ENCODE measurements around the gene CYP27C1.
A peak's percentile ranks its signal among the peaks of the same experiment; 100 is the strongest.

Gene CYP27C1, protein sequence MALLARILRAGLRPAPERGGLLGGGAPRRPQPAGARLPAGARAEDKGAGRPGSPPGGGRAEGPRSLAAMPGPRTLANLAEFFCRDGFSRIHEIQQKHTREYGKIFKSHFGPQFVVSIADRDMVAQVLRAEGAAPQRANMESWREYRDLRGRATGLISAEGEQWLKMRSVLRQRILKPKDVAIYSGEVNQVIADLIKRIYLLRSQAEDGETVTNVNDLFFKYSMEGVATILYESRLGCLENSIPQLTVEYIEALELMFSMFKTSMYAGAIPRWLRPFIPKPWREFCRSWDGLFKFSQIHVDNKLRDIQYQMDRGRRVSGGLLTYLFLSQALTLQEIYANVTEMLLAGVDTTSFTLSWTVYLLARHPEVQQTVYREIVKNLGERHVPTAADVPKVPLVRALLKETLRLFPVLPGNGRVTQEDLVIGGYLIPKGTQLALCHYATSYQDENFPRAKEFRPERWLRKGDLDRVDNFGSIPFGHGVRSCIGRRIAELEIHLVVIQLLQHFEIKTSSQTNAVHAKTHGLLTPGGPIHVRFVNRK

DNA sequence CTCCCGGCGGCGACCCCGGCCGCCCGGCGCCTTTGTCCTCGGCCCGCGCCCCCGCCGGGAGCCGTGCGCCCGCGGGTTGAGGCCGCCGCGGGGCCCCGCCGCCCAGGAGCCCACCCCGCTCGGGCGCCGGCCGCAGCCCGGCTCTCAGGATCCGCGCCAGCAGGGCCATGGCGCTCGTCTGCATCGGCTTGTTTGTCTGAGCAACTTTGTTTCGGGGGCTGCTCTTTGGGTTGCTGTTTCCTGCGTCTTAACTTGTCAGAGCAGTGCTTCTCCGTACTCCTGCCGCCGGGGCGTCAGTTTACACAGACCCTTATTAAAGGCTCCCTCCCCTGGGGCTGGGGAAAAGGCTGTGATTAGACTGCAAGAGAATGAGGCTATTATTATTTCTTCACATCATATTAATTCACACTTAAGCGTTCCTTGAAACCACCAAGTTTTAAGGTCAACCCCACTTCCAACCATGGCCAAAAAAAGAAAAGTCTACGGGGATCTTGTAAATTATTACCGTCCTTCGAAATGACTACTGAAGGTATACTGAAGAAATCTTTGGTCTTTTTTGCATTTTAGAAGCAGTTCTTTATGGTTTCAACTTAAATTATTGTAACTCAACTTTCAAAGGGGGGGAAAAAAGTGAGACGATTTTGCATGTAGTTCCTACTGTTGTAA lies at the start of gene CYP27C1:
CYP27C1 (minus strand) TSS at position 198 of the 666 bp plus-strand sequence; CDS start at position 169, 29 bp downstream.
- H3K4me3 ChIP-seq (ENCODE audit: low read length), result peak within 1 kb of the TSS; percentile 48
- no peak for DNase-seq (ENCODE audit: low read depth)
- TF ChIP-seq, protein P1, sequence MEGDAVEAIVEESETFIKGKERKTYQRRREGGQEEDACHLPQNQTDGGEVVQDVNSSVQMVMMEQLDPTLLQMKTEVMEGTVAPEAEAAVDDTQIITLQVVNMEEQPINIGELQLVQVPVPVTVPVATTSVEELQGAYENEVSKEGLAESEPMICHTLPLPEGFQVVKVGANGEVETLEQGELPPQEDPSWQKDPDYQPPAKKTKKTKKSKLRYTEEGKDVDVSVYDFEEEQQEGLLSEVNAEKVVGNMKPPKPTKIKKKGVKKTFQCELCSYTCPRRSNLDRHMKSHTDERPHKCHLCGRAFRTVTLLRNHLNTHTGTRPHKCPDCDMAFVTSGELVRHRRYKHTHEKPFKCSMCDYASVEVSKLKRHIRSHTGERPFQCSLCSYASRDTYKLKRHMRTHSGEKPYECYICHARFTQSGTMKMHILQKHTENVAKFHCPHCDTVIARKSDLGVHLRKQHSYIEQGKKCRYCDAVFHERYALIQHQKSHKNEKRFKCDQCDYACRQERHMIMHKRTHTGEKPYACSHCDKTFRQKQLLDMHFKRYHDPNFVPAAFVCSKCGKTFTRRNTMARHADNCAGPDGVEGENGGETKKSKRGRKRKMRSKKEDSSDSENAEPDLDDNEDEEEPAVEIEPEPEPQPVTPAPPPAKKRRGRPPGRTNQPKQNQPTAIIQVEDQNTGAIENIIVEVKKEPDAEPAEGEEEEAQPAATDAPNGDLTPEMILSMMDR (conservative IDR thresholded peaks at IDR 0.05; ENCODE audit: low read length), result no peak

DNA sequence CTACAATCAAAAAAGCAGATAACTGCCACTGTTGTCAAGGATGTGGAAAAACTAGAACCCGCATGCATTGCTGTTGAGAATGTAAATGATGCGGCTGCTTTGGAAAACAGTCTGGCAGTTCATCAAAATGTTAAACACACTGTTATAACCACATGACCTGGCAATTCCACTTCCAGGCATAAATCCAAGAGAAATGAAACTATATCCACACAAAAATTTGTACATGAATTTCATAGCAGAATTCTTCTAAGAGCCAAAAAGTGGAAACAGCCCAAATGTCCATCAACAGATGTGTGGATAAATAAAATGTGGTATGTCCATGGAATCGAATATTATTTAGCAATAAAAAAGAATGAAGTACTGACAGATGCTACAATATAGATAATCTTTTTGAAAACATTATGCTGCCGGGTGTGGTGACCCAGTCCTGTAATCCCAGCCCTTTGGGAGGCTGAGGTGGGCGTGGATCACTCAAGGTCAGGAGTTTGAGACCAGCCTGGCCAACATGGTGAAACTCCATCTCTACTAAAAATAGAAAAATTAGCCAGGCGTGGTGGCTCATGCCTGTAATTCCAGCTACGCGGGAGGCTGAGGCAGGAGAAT lies 41.8 kb upstream of the CYP27C1 start:
- H3K4me3 ChIP-seq (ENCODE audit: low read length), result no peak overlapping the region
- DNase-seq (ENCODE audit: low read depth), result peak; percentile 16
- TF ChIP-seq, protein P1 (conservative IDR thresholded peaks at IDR 0.05; ENCODE audit: low read length), result no peak

DNA sequence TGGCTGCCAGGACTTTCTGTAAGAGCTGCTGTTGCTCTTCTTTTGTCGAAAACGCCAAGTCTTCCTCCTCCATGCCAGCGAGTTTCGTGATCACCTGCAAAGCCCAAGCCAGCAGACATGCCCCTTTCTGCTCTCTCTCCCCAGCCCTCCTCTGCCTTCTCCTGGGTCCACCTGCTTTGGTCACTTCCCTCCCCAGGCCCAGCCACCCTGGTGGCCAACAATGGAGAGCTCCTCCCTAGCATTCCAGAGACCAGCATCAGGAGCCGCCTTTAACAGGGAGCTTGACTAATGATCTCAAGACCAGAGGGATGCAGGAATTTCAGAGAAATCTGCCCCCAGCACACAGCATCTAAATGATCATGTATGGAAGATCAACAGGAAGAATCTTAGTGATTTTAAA lies 39.3 kb upstream of the CYP27C1 start:
- H3K4me3 ChIP-seq (ENCODE audit: low read length), result no peak overlapping the region
- DNase-seq (ENCODE audit: low read depth), result no peak
- TF ChIP-seq, protein P1 (conservative IDR thresholded peaks at IDR 0.05; ENCODE audit: low read length), result no peak

DNA sequence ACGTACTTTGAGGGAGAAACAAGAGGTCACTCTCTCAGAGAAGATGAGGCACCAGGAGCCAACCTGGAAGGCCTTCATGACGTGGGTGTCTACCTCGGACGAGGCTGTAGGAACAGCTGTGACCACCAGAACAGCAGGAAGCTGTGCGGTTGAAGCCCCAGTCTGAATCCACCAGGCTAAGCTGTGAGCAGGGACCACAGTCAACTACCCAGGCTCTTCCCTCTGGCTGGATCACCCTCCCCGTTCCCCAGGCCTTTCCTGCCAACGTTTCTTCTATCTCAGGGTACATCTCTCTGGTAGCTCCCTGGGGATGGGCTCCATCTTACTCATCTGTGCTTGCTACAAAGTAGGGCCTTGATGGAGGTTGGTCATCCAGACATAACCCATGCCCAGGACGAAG lies 36.8 kb upstream of the CYP27C1 start:
- TF ChIP-seq, protein P1 (conservative IDR thresholded peaks at IDR 0.05; ENCODE audit: low read length), result no peak
- no peak for DNase-seq (ENCODE audit: low read depth)
- no peak overlapping the region for H3K4me3 ChIP-seq (ENCODE audit: low read length)

DNA sequence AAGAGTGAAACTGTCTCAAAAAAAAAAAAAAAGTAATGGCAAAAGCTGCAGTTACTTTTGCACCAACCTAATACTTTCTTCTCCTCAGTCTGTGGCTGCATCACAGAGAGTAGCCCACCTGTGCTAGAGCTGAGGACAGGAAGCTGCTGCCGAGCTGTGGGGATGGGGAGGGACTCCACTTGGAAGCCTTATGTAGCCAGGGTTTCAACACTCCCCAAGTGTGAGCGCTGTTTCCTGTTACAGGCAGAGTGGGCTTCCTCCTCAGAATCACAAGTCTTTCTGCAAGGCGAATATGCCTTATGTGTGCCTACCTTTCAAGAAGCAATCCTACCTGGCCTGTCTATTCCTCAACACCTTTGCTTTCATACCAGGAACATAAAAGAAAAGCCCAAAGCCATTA lies 36.3 kb upstream of the CYP27C1 start:
- H3K4me3 ChIP-seq (ENCODE audit: low read length), result no peak overlapping the region
- no peak for DNase-seq (ENCODE audit: low read depth)
- TF ChIP-seq, protein P1 (conservative IDR thresholded peaks at IDR 0.05; ENCODE audit: low read length), result no peak

DNA sequence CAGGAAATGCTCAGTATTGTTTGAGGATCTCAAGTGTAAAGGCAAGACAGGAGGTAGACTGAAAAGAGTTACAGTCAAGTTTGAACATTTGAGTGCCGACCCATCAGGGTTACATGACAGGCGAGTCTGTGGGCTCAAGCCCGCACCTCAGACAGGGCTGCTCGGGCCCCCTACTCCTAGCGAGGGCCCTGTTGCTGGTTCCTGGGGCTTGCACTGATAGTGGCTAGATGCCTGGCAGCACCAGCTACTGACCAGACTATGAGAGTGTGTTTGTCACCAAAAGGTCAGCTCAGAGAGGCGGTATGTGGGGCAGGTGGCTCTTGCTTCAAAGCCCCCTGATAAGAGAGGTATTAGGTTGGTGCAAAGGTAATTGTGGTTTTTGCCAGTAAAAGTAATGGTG lies 35.6 kb upstream of the CYP27C1 start:
- no peak for DNase-seq (ENCODE audit: low read depth)
- TF ChIP-seq, protein P1 (conservative IDR thresholded peaks at IDR 0.05; ENCODE audit: low read length), result no peak
- H3K4me3 ChIP-seq (ENCODE audit: low read length), result no peak overlapping the region
